ENCODE results near the gene IQCN.

- TF ChIP-seq CTCF (IDR thresholded peaks at IDR 0.05) (no peak), POLR2AphosphoS5 (IDR thresholded peaks at IDR 0.05) (no peak)
These were observed 62.6 kb downstream of the IQCN start for GRCh38 chr19:18211683-18212082.

All from prostate gland (tissue), 2 donors.